ENCODE data around the gene TRIM39.

TRIM39 gene

GRCh38 chr6:30328397-30328796 is 1.7 kb downstream of the TRIM39 start:
- DNase-seq, result no peak

DNA sequence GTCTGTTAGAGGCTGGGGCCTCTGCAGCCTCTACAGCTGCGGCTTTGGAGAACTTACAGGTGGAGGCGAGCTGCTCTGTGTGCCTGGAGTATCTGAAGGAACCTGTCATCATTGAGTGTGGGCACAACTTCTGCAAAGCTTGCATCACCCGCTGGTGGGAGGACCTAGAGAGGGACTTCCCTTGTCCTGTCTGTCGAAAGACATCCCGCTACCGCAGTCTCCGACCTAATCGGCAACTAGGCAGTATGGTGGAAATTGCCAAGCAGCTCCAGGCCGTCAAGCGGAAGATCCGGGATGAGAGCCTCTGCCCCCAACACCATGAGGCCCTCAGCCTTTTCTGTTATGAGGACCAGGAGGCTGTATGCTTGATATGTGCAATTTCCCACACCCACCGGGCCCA is 2.6 kb downstream of the TRIM39 start:
- no peak for DNase-seq

GRCh38 chr6:30331981-30332380 is 5.3 kb downstream of the TRIM39 start:
- no peak for DNase-seq

- no peak for DNase-seq
Measured at GRCh38 chr6:30334075-30334783, 7.5 kb downstream of the TRIM39 start.

DNA sequence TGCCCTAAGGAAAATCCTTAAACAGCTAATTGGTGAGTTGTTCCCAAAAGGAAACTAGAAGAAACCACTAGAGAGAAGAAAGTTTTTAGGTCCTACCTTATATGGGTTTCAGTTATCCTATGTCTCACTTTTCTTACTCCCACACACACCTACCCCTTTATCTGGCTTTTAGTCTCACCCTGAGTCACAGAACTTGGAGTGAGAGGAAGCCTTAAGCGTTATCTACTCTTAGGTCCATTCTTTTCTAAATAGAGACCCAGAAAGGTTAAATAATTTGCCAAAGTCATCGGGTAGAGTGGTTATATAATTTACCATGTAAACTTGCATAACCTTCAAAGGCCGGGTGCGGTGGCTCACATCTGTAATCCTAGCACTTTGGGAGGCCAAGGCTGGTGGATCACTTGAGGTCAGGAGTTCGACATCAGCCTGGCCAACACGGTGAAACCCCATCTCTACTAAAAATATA is 13.9 kb downstream of the TRIM39 start:
- DNase-seq, result no peak

DNA sequence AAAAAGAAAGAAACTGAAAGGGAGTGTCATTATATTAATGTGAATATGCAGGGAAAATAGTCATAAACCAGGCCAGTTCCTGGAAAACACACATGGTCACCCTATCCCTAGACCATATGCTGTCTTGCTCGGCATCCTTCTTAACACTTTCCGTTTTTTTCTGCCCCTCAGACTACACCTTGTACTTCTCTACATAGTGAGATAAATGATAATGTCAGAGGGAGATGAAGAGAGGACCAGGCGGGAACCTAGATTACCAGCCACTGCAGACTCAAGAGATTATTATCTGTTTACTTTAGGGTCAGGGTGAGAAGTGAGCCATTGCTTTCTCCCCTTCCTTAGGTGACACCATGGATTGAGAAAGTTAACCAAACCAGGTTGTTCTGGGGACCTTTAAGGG is 14.5 kb downstream of the TRIM39 start:
- no peak for DNase-seq

- no peak for DNase-seq
Measured at GRCh38 chr6:30341728-30342127, 15.0 kb downstream of the TRIM39 start.

GRCh38 chr6:30344191-30344867 is 17.6 kb downstream of the TRIM39 start:
- no peak for DNase-seq

DNA sequence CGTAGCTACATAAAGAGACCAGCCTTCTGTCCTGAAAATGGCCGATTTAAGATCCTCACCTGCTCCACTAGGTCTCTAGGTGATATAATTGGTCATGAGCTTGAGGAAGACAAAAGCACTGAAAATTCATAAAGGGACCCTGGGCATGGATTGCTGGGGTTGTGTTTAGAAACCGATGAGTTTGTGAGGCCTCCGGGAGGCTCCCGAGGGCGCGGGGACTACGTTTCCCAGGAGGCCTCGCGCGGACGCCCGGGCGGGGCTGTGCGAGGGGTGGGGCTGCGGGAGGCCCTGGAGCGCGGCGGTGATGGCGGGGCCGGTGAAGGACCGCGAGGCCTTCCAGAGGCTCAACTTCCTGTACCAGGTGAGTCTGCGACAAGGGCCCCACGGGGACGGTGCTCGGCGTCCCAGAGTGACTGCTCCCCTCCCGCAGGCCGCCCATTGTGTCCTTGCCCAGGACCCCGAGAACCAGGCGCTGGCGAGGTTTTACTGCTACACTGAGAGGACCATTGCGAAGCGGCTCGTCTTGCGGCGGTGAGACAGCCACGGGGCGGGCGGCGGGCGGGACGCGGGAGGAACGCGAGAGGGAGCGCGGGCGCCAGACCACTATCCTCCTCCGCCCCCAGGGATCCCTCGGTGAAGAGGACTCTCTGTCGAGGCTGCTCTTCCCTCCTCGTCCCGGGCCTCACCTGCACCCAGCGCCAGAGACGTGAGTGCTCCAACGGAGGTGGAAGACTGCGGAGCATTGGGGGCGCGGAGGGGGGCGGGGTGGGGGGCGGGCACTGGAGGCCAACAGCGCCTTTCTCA is 18.3 kb downstream of the TRIM39 start, which contains the start of gene RPP21:
TSS of gene RPP21 (plus strand) at position 289 of the 804 bp plus-strand sequence. CDS start at position 305, 16 bp downstream.
- peak; percentile 93 for DNase-seq

DNA sequence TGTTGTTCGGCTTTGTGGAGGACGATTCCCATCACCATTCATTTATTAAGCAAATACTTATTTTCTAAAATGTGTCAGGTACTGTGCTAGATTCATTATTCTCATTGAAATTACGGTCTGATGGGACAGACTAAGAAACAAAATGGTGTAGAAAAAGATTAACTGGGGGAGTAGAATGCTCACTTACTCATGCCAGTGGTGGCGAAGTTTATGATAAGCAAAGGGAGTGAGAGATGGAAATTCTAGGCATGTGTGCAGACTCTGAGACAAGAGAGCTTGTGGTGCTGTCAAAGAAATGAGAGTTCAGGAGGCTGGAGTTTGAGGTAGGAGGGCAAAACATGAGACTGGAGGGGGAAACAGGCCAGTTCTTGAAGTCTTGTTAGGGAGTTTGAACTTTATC is 19.1 kb downstream of the TRIM39 start:
- no peak for DNase-seq

DNA sequence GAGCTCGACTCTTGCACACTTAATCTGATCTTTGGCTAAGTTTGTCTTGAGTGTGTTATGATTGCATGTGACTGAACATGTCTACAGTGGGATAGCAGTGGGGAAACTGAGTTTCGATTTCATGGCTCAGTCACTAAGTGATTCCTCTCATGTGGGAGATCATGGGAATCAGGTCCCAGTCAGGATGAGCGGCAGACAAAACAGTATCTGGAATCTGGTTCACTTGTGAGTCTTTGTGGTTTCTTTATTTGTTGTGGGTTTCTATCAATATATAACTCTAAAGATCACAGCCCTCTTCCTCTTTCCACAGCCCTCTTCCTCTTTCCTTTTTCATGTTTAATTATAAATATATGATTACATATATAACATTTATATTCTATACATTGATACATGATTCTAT is 22.2 kb downstream of the TRIM39 start:
- DNase-seq, result no peak

DNA sequence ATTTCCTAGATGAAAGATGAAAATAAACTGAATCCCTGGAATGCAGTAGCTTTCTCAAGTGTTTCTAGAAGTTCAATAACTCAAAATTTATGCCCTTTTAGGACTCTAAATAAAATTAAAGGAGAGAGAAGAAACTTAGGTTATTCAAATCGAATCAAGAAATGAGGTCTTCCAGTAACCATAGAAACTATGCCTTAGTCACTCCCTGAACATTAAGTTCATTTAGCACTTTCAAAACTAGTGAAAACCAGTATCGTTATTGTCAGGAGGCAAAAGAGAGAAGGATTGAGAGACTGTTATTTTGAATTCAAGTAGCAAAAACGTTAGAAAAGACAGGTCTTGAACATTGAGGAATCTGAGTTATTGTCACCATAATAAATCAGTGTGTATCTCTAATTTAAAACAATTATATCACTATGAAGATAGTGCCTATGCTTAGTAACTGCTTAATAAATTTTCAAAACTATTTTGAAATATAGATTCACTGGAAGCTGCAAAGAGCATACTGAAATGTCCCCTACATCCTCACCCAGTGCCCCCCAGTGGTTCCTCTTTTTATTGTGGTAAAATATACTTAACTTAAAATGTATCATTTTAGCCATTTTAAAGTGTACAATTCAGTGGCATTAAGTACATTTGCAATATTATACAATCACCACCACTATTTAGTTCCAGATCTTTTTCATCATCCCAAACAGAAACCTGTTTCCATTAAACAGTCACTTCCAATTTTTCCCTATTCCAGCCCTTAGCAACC is 22.9 kb downstream of the TRIM39 start:
- DNase-seq, result no peak

DNA sequence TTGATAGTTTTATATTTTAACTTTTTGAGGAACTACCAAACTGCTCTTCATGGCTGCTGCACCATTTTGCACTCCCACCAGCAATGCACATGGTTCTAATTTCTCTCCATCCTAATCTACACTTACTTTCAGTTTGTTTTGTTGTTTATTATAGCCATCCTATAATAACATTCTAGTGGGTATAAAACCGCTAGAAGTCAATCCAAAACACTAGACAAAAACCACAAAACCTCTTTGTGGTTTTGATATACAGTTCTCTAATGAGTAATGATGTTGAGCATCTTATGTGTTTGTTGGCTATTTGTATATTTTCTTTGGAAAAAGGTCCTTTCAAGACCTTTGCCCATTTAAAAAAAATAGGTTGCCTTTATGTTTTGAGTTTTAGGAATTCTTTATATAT is 23.8 kb downstream of the TRIM39 start:
- no peak for DNase-seq

GRCh38 chr6:30352550-30352949 is 25.8 kb downstream of the TRIM39 start:
- DNase-seq, result no peak

GRCh38 chr6:30355281-30355680 is 28.6 kb downstream of the TRIM39 start:
- DNase-seq, result no peak

DNA sequence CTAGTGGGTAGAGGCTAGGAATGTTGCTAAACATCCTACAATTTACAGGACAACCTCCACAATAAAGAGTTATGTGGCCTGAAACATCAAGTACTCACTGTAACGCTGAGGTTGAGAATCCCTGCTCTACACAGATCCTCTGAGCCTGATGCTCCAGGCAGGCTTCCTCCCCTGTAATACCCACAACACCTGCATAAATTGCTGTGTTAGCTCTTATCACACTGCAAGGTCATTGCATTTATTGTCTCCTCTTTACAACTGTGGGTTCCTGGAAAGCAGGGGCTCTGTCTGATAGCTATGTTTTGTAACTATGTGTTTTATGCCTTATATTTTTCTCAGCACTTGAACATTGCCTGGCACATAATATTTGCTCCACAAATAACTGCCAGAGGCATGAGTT is 29.8 kb downstream of the TRIM39 start:
- DNase-seq, result no peak

GRCh38 chr6:30357678-30358540 is 31.2 kb downstream of the TRIM39 start:
- DNase-seq, result peak; percentile 67

- DNase-seq, result no peak
Measured at GRCh38 chr6:30359276-30359675, 32.5 kb downstream of the TRIM39 start.

GRCh38 chr6:30360139-30360538 is 33.4 kb downstream of the TRIM39 start:
- no peak for DNase-seq

DNA sequence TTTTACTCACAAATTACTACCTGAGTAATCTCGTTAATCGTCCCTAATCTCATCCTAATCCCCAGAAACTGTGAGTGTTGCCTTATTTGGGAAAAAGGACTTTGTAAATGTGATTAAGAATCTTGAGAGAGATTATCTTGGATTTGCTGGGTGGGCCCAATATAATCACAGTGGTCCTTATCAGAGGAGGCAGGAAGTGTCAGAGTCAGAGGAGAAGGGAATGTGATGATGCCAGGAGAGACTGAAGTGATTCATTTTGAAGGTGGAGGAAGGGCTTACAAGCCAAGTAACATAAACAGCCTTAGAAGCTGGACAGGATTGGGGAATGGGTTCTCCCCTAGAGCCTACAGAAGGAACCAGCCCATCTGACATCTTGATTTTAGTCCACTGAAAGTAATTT is 34.9 kb downstream of the TRIM39 start:
- no peak for DNase-seq

DNA sequence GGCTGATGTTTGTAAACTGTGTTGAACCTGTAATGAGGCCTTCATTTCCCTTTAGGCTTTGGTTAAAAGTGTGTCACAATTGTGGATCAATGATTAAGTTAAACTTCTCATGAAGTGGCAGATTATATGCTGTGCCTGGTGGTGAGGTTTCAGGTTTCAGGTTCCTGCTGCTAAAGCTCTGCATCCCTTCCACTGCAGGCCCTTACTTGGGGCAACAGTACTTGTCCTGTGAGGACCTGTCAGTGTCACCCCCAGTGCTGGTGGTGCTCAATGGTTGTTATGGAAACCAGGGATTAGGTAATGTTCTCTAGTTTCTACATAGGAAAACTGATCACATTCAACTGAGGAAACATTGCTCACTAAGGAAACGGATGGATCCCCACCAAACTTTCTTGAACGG is 36.7 kb downstream of the TRIM39 start:
- no peak for DNase-seq

DNA sequence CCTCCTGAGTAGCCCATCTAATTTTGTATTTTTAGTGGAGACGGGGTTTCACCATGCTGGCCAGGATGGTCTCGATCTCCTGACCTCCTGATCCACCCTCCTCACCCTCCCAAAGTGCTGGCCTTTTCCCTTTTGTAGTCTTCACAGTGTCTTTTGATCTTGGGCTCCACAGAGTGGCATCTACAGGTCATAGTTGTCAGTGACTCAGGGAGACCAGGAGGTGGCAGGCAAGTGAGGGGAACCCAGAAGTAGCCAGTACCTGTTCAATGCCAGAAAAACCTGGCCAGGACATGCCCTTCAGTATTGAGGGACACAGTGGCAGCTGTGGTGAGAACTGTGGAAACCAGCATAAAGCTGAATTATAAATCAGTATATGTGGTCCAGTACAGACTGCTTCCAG is 37.9 kb downstream of the TRIM39 start:
- no peak for DNase-seq
